H1 (cell line): ENCODE measurements around the gene NUDT1. TPM values are rescaled to one million over a fixed set of nuclear protein-coding genes. Genes with fewer than 3 reads are reported as not detected.

ENCODE experiments used
- CTCF ChIA-PET: fragments of 300-600 bp; sonication (Branson Sonifier 250); formaldehyde crosslinking; loops from one replicate; lab custom pipeline; 2021; ENCODE audit not compliant: partially characterized antibody; lab: Charles Lee
- POLR2A ChIA-PET: fragments of 300-600 bp; sonication (Branson Sonifier 250); formaldehyde crosslinking; loops from one replicate; lab custom pipeline; 2021; ENCODE audit warnings: inconsistent platforms; ENCODE audit not compliant: partially characterized antibody; lab: Charles Lee
- DNase-seq, 2 experiments: peaks; one replicate each; pipeline versions ENCODE4 v3.0.0 to v3.0.0-alpha.2; 2010 to 2022; ENCODE audit warnings: low spot score in 2 of 2, low read depth in 1 of 2, mixed read lengths in 1 of 2
- FAIRE-seq: peaks from 2 replicates; lab custom pipeline; 2011; peaks lifted over from hg19 to GRCh38; lab: Jason Lieb, UNC
- H2AFZ ChIP-seq: 2 replicates; pipeline ENCODE4 v1.8.1; 2012; ENCODE audit warnings: low read length, inconsistent platforms
- H2AK5ac ChIP-seq: 2 replicates; pipeline ENCODE4 v1.6.1; 2013; ENCODE audit warnings: low read depth, low read length
- H2BK120ac ChIP-seq: replicated peaks from 2 replicates; pipeline ENCODE3; 2013; ENCODE audit warnings: low read depth, low read length, inconsistent platforms
- H2BK12ac ChIP-seq: 2 replicates; pipeline ENCODE4 v1.6.1; 2013; ENCODE audit warnings: low read depth, low read length
- H2BK15ac ChIP-seq: 2 replicates; pipeline ENCODE4 v1.6.1; 2013; ENCODE audit warnings: low read length
- H2BK20ac ChIP-seq: 2 replicates; pipeline ENCODE4 v1.6.1; 2013; ENCODE audit warnings: low read length
- H2BK5ac ChIP-seq: 2 replicates; pipeline ENCODE4 v1.6.1; 2013; ENCODE audit warnings: low read depth, low read length
- H3K14ac ChIP-seq: 2 replicates; pipeline ENCODE4 v1.6.1; 2013; ENCODE audit warnings: inconsistent platforms; ENCODE audit not compliant: insufficient read length
- H3K18ac ChIP-seq: 2 replicates; pipeline ENCODE4 v1.6.1; 2013; ENCODE audit warnings: low read length; ENCODE audit errors: extremely low read depth
- H3K23ac ChIP-seq: 2 replicates; pipeline ENCODE4 v1.6.1; 2013; ENCODE audit warnings: inconsistent platforms; ENCODE audit not compliant: insufficient read length
- H3K23me2 ChIP-seq: 2 replicates; pipeline ENCODE4 v1.6.1; 2013; ENCODE audit warnings: low read depth, low read length
- H3K27ac ChIP-seq: 2 replicates; pipeline ENCODE4 v1.6.1; 2011; ENCODE audit warnings: low read depth, low read length, inconsistent platforms
- H3K27me3 ChIP-seq, 4 experiments: replicated peaks in 1 of 4; 1 replicate in 1 of 4; 2 replicates in 3 of 4; pipeline versions ENCODE4 v1.6.1 to v1.8.1; 2011 to 2013; ENCODE audit warnings: low read length in 3 of 4, mild to moderate bottlenecking in 3 of 4, inconsistent platforms in 2 of 4, mixed read lengths in 2 of 4, moderate library complexity in 1 of 4; ENCODE audit not compliant: control insufficient read depth in 3 of 4, insufficient read depth in 3 of 4; ENCODE audit errors: extremely low read depth in 1 of 4
- H3K36me3 ChIP-seq, 4 experiments: 2 replicates each; pipeline versions ENCODE4 v1.6.1 to v1.8.1; 2011 to 2013; ENCODE audit warnings: mild to moderate bottlenecking in 4 of 4, low read length in 3 of 4, moderate library complexity in 2 of 4, control low read depth in 1 of 4, inconsistent platforms in 1 of 4; ENCODE audit not compliant: insufficient read depth in 4 of 4, control insufficient read depth in 2 of 4
- H3K4ac ChIP-seq: replicated peaks from 2 replicates; pipeline ENCODE3; 2013; ENCODE audit warnings: low read length, low read depth, mixed read lengths, inconsistent platforms; ENCODE audit not compliant: insufficient read length
- H3K4me1 ChIP-seq, 4 experiments: replicated peaks in 1 of 4; 1 replicate in 1 of 4; 2 replicates in 3 of 4; pipeline versions ENCODE4 v1.6.1 to v1.8.1; 2011 to 2013; ENCODE audit warnings: low read length in 3 of 4, inconsistent platforms in 2 of 4, mixed read lengths in 1 of 4; ENCODE audit not compliant: insufficient read depth in 4 of 4, control insufficient read depth in 3 of 4
- H3K4me2 ChIP-seq, 2 experiments: 2 replicates each; pipeline versions ENCODE4 v1.6.1 to v1.8.1; 2011 to 2013; ENCODE audit warnings: low read depth in 2 of 2, low read length in 2 of 2, control low read depth in 1 of 2, inconsistent platforms in 1 of 2, mild to moderate bottlenecking in 1 of 2; ENCODE audit not compliant: insufficient read depth in 1 of 2
- H3K4me3 ChIP-seq, 4 experiments: fragments of 200-600, 300-600 bp in 1 of 4; sonication (generic), shearing (Covaris generic), sonication (Bioruptor Twin) in 1 of 4; 2 replicates each; pipeline versions ENCODE4 v1.5.1 to v1.8.1; 2011 to 2016; ENCODE audit warnings: low read length in 4 of 4, low read depth in 3 of 4, control low read depth in 2 of 4, inconsistent platforms in 2 of 4, mild to moderate bottlenecking in 2 of 4, mixed read lengths in 1 of 4, moderate library complexity in 1 of 4; ENCODE audit not compliant: insufficient read depth in 2 of 4; ENCODE audit errors: extremely low read depth in 1 of 4
- H3K56ac ChIP-seq: replicated peaks from 2 replicates; pipeline ENCODE3; 2013; ENCODE audit warnings: low read depth, mild to moderate bottlenecking, mixed read lengths, low read length, inconsistent platforms; ENCODE audit not compliant: insufficient read length
- H3K79me1 ChIP-seq: 2 replicates; pipeline ENCODE4 v1.6.1; 2013; ENCODE audit warnings: low read depth, low read length, control low read depth
- H3K79me2 ChIP-seq, 2 experiments: 2 replicates each; pipeline versions ENCODE4 v1.6.1 to v1.8.1; 2012 to 2013; ENCODE audit warnings: low read length in 2 of 2, mild to moderate bottlenecking in 2 of 2, inconsistent platforms in 1 of 2; ENCODE audit not compliant: insufficient read depth in 2 of 2, control insufficient read depth in 1 of 2
- H3K9ac ChIP-seq, 4 experiments: replicated peaks in 1 of 4; 1 replicate in 1 of 4; 2 replicates in 3 of 4; pipeline versions ENCODE4 v1.6.1 to v1.8.1; 2011 to 2013; ENCODE audit warnings: low read depth in 3 of 4, low read length in 3 of 4, control low read depth in 2 of 4, mild to moderate bottlenecking in 2 of 4, moderate library complexity in 2 of 4, inconsistent platforms in 1 of 4; ENCODE audit errors: extremely low read depth in 1 of 4
- H3K9me3 ChIP-seq, 2 experiments: 2 replicates each; pipeline versions ENCODE4 v1.6.1 to v1.8.1; 2012 to 2013; ENCODE audit warnings: mild to moderate bottlenecking in 2 of 2, moderate library complexity in 2 of 2, control low read depth in 1 of 2, inconsistent platforms in 1 of 2, low read depth in 1 of 2, low read length in 1 of 2, mixed read lengths in 1 of 2; ENCODE audit not compliant: insufficient read depth in 2 of 2
- H4K20me1 ChIP-seq, 2 experiments: replicated peaks in 1 of 2; 2 replicates each; pipeline versions ENCODE3 to v1.8.1; 2011 to 2013; ENCODE audit warnings: inconsistent platforms in 2 of 2, low read length in 2 of 2, mild to moderate bottlenecking in 1 of 2; ENCODE audit not compliant: insufficient read depth in 2 of 2, control insufficient read depth in 1 of 2
- H4K5ac ChIP-seq: 2 replicates; pipeline ENCODE4 v1.6.1; 2013; ENCODE audit warnings: low read length, low read depth, mixed read lengths, inconsistent platforms; ENCODE audit not compliant: insufficient read length
- H4K8ac ChIP-seq: 2 replicates; pipeline ENCODE4 v1.8.0; 2013; ENCODE audit warnings: mild to moderate bottlenecking, moderate library complexity, low read length, inconsistent platforms; ENCODE audit not compliant: insufficient read depth; ENCODE audit errors: extremely low read depth
- H4K91ac ChIP-seq: replicated peaks from 2 replicates; pipeline ENCODE3; 2013; ENCODE audit warnings: low read length, mixed read lengths, inconsistent platforms; ENCODE audit not compliant: insufficient read length
- CHD2 ChIP-seq: IDR thresholded peaks from 2 replicates; pipeline ENCODE4 v1.6.1; 2012; ENCODE audit warnings: low read length, improper control_type of control experiment
- FOSL1 ChIP-seq: IDR thresholded peaks from 2 replicates; pipeline ENCODE4 v1.6.1; 2011; ENCODE audit warnings: mild to moderate bottlenecking, low read depth, low read length, moderate library complexity; ENCODE audit not compliant: insufficient read depth
- MAFK ChIP-seq: IDR thresholded peaks from 2 replicates; pipeline ENCODE4 v1.6.1; 2012; ENCODE audit warnings: low read depth, mild to moderate bottlenecking, improper control_type of control experiment, low read length
- NANOG ChIP-seq: IDR thresholded peaks from 2 replicates; pipeline ENCODE4 v1.6.1; 2011; ENCODE audit warnings: low read length, low read depth, mild to moderate bottlenecking, inconsistent platforms; ENCODE audit not compliant: insufficient read depth, poor library complexity, severe bottlenecking
- POLR2A ChIP-seq, 2 experiments: IDR thresholded peaks; 1 replicate in 1 of 2; 2 replicates in 1 of 2; pipeline ENCODE4 v1.6.1; 2011; ENCODE audit warnings: low read depth in 2 of 2, low read length in 2 of 2, mild to moderate bottlenecking in 2 of 2; ENCODE audit errors: control extremely low read depth in 1 of 2
- ZNF274 ChIP-seq: IDR thresholded peaks from 2 replicates; pipeline ENCODE4 v1.7.0; 2012; ENCODE audit warnings: low read length, borderline replicate concordance; ENCODE audit errors: extremely low read depth
- WGBS, 2 experiments: shearing (Covaris generic) in 1 of 2; methylation state at CpG; one replicate each; pipeline versions ENCODE4 v1.1.6 to v1.1.7; 2013 to 2015; ENCODE audit warnings: low lambda C conversion rate in 2 of 2, mixed read lengths in 2 of 2, inconsistent platforms in 1 of 2, low coverage in 1 of 2, missing lambda C conversion rate in 1 of 2; ENCODE audit not compliant: insufficient replicate concordance in 2 of 2, insufficient coverage in 1 of 2, insufficient read length in 1 of 2; ENCODE audit errors: extremely low coverage in 1 of 2, missing lambda C conversion rate in 1 of 2; 5-methylcytosine and 5-hydroxymethylcytosine counted together
- polyA plus RNA-seq, 7 experiments: library from polyadenylated mRNA; depleted of rRNA in 3 of 7; stranded (reverse) in 5 of 7; unstranded in 2 of 7; fragments of >200 nt in 5 of 7; fragments of 200-250 nt in 2 of 7; gene quantifications; 1 replicate in 5 of 7; 2 replicates in 1 of 7; 4 replicates in 1 of 7; pipeline versions ENCODE4 v1.2.1 to v1.2.3, GENCODE V29; 2011 to 2013; ENCODE audit warnings: missing spikeins in 2 of 7, mixed read lengths in 2 of 7
- total RNA-seq: library from RNA; stranded (reverse); fragmentation: NEBNext Ultra II Directional; extraction: Animal tissue kit (Norgen Biotek cat#: 25700); gene quantifications from 2 replicates; pipeline ENCODE4 v1.2.1, GENCODE V29; 2021
- TF ChIP-seq, protein P1 (sequence below): IDR thresholded peaks from 2 replicates; pipeline ENCODE4 v1.6.1; 2011; ENCODE audit warnings: low read depth, mild to moderate bottlenecking, low read length; ENCODE audit not compliant: insufficient read depth

NUDT1 gene
- total and polyA plus RNA-seq, 2 of the 8 experiments (the other 6 are each of a cell fraction or from before 2014, with no cell fraction given), result 76.1 to 89.5 TPM

GRCh38 chr7:2196381-2197378 lies 45.3 kb upstream of the NUDT1 start:
- Histone ChIP-seq H4K8ac (no peak overlapping the region), H3K36me3 (peaks cover 0 to 25% (median 14%) of the 10 kb centered on the region in 4 experiments; a peak in 5 of 8 replicates), H2AFZ (no peak overlapping the region), H3K79me2 (peaks cover 0 to 6% of the 10 kb centered on the region in 2 experiments; a peak in 1 of 4 replicates), H3K23ac (no peak overlapping the region), H3K9me3 (peaks cover 8 to 11% of the 10 kb centered on the region in 2 experiments), H3K27ac (no peak overlapping the region), H3K18ac (no peak overlapping the region), H3K4me2 (no peak overlapping the region), H2BK5ac (no peak overlapping the region), H3K27me3 (no peaks in the 10 kb centered on the region), H3K4me3 (no peak overlapping the region), H2BK15ac (no peak overlapping the region), H2AK5ac (no peak overlapping the region), H4K91ac (no peak overlapping the region), H3K9ac (no peak overlapping the region), H2BK12ac (no peak overlapping the region), H4K20me1 (peaks cover 4 to 13% of the 10 kb centered on the region in 2 experiments), H3K4me1 (no peaks in the 10 kb centered on the region), H3K23me2 (no peaks in the 10 kb centered on the region), H2BK20ac (no peak overlapping the region), H4K5ac (no peak overlapping the region), H3K14ac (no peak overlapping the region), H3K4ac (no peak overlapping the region), H2BK120ac (no peak overlapping the region), H3K79me1 (no peaks in the 10 kb centered on the region; the same call in none of the 2 replicates), H3K56ac (no peak overlapping the region)
- 95% methylated on average over 30 of the region's 32 CpGs; no CpG with 5 or more reads in 1 of the 2 experiments for WGBS, 2 experiments
- TF ChIP-seq CHD2 (no peak), ZNF274 (no peak), MAFK (no peak), NANOG (no peak), FOSL1 (no peak), POLR2A (IDR thresholded peaks at IDR 0.05; ENCODE audit: control extremely low read depth in 1 of 2, low read depth in 2 of 2, low read length in 2 of 2) (no peak)
- TF ChIP-seq, protein P1, sequence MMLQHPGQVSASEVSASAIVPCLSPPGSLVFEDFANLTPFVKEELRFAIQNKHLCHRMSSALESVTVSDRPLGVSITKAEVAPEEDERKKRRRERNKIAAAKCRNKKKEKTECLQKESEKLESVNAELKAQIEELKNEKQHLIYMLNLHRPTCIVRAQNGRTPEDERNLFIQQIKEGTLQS, result no peak
- POLR2A ChIA-PET, result no interaction called here
- CTCF ChIA-PET, result interaction anchor here (0.7 to 2.6 kb wide), 12 partner anchors 10 to 240 kb away, joined by 3 to 9 read pairs (median 4); no protein-coding TSS in a partner anchor
- DNase-seq (no peak), FAIRE-seq (no peak)
